ENCODE data around the gene CLIC3. TPM values are rescaled to one million over a fixed set of nuclear protein-coding genes. Genes with fewer than 3 reads are reported as not detected.

Gene CLIC3
- total and polyA plus RNA-seq, 12 donors, result 0.22 to 6.4 (median 0.93) TPM; not detected in 3

- peak overlapping the region in 1 of 5 donors; percentile 61 for H3K27ac ChIP-seq
- no peaks in the 10 kb centered on the region for H3K36me3 ChIP-seq (replicated peaks in 1 of 2)
- H3K9me3 ChIP-seq (replicated peaks in 1 of 3), result no peaks in the 10 kb centered on the region
- TF ChIP-seq CTCF (IDR thresholded peaks at IDR 0.05), result no peak
- no peak for TF ChIP-seq POLR2A (IDR thresholded peaks at IDR 0.05)
- no peaks in the 10 kb centered on the region for H3K27me3 ChIP-seq
- peaks cover 9 to 28% of the 10 kb centered on the region in 2 donors for H3K4me1 ChIP-seq (replicated peaks in 1 of 2)
- intact Hi-C loops (cut with DNase I), result loop anchor here (5.0 kb wide), 2 partner anchors 91 to 246 kb away; partner anchors contain the start of gene FBXW5 (in 1 of the 2)
- DNase-seq, result peak in 6 of 7 donors; percentile 44 to 74 (median 58)
- WGBS, 4 donors, result 74 to 98% (median 76%) methylated on average over 4 to 10 of the region's 10 CpGs
- peak overlapping the region in 1 of 4 donors; percentile 29 for H3K4me3 ChIP-seq
Observed at GRCh38 chr9:137032858-137033257, 36.5 kb upstream of the CLIC3 start.

GRCh38 chr9:137031904-137032640 lies 35.7 kb upstream of the CLIC3 start, which contains the start of gene FUT7:
FUT7 (minus strand) TSS chr9:137032088; CDS start chr9:137031991, 97 bp downstream.
- intact Hi-C loops (cut with DNase I), result loop anchor here (5.0 kb wide), 2 partner anchors 90 to 245 kb away; partner anchors contain the start of gene FBXW5 (in 1 of the 2)
- peaks cover 9 to 33% of the 10 kb centered on the region in 2 donors for H3K4me1 ChIP-seq (replicated peaks in 1 of 2)
- no peaks in the 10 kb centered on the region for H3K27me3 ChIP-seq
- WGBS, 4 donors, result 27 to 48% (median 31%) methylated on average over 4 to 16 of the region's 16 CpGs
- H3K27ac ChIP-seq, result peak within 1 kb of the TSS in 1 of 5 donors; percentile 61
- H3K4me3 ChIP-seq, result no peak within 1 kb of the TSS
- H3K9me3 ChIP-seq (replicated peaks in 1 of 3), result no peaks in the 10 kb centered on the region
- no peak for DNase-seq
- TF ChIP-seq POLR2A (IDR thresholded peaks at IDR 0.05), result no peak
- H3K36me3 ChIP-seq (replicated peaks in 1 of 2), result no peaks in the 10 kb centered on the region

GRCh38 chr9:137030538-137031527 lies 34.5 kb upstream of the CLIC3 start:
- no peak overlapping the region for H3K4me3 ChIP-seq
- TF ChIP-seq CTCF (IDR thresholded peaks at IDR 0.05) (no peak), POLR2A (IDR thresholded peaks at IDR 0.05) (no peak)
- H3K36me3 ChIP-seq (replicated peaks in 1 of 2), result no peaks in the 10 kb centered on the region
- no peaks in the 10 kb centered on the region for H3K9me3 ChIP-seq (replicated peaks in 1 of 3)
- intact Hi-C loops (cut with DNase I), result loop anchor here (5.0 kb wide), 2 partner anchors 89 to 244 kb away; partner anchors contain the start of gene FBXW5 (in 1 of the 2)
- H3K27me3 ChIP-seq, result no peaks in the 10 kb centered on the region
- H3K4me1 ChIP-seq (replicated peaks in 1 of 2), result peaks cover 9 to 38% of the 10 kb centered on the region in 2 donors
- H3K27ac ChIP-seq, result no peak overlapping the region
- no peak for DNase-seq
- 73 to 81% (median 77%) methylated on average over 33 to 65 of the region's 65 CpGs for WGBS, 4 donors

- H3K9me3 ChIP-seq (replicated peaks in 1 of 3), result no peaks in the 10 kb centered on the region
- no peak for DNase-seq
- intact Hi-C loops (cut with DNase I), result loop anchor here (5.0 kb wide), 2 partner anchors 88 to 243 kb away; partner anchors contain the start of gene FBXW5 (in 1 of the 2)
- H3K36me3 ChIP-seq (replicated peaks in 1 of 2), result no peaks in the 10 kb centered on the region
- H3K27me3 ChIP-seq, result no peaks in the 10 kb centered on the region
- no peak overlapping the region for H3K27ac ChIP-seq
- TF ChIP-seq CTCF (IDR thresholded peaks at IDR 0.05) (no peak), POLR2A (IDR thresholded peaks at IDR 0.05) (no peak)
- H3K4me1 ChIP-seq (replicated peaks in 1 of 2), result peaks cover 9 to 37% of the 10 kb centered on the region in 2 donors
- WGBS, 4 donors, result 47 to 78% (median 70%) methylated on average over 7 to 15 of the region's 15 CpGs
- H3K4me3 ChIP-seq, result no peak overlapping the region
Observed at GRCh38 chr9:137030006-137030405, 33.6 kb upstream of the CLIC3 start.
